ENCODE measurements around the gene SLC43A3. TPM values are rescaled to one million over a fixed set of nuclear protein-coding genes. Genes with fewer than 3 reads are reported as not detected.

The SLC43A3 gene
- total and polyA plus RNA-seq, 2 donors (not counting 3 experiments of a cell fraction or from before 2014, with no cell fraction given) = 68.9 to 104 TPM

DNA sequence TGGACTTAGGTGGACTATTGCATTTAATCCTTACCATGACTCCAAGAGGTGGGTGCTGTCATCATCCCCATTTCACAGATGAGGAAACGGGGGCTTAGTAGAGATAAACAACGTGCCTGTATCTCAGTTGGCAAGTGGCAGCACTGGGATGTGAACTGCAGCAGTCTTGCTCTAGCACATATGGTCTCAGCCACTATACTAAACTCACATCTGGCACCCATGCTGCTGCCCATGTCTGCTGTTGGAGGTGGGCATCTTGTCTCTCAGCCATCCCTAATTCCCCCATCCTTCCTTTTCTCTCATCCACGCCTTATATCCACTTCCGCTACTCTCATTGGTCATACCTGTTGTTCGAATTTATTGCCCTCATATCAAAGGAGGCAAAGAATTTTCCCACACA, 49.8 kb downstream of the SLC43A3 start:
- intact Hi-C loops (cut with micrococcal nuclease) = no loop called here

More for the DNA sequence above, 49.8 kb downstream of the SLC43A3 start:
- H3K9ac ChIP-seq (replicated peaks; ENCODE audit: extremely low read depth, insufficient read depth, low read length) = no peak overlapping the region
- H3K4me1 ChIP-seq (ENCODE audit: control insufficient read depth, extremely low read depth, insufficient read depth, low read length) = no peaks in the 10 kb centered on the region
- CTCF ChIA-PET = no interaction called here
- H3K79me2 ChIP-seq (ENCODE audit: control insufficient read depth, insufficient read depth, low read length) = no peaks in the 10 kb centered on the region
- no peaks in the 10 kb centered on the region for H3K36me3 ChIP-seq (ENCODE audit: control insufficient read depth in 2 of 2, extremely low read depth in 1 of 2, insufficient read depth in 2 of 2, low read length in 2 of 2)
- FAIRE-seq (no peak), DNase-seq (ENCODE audit: low read depth, low spot score) (no peak)
- dilution Hi-C loops (cut with MboI; ENCODE audit: extremely low pct_ligation_motif_present, low sequenced_read_pairs) = no loop called here
- H4K20me1 ChIP-seq (replicated peaks; ENCODE audit: control insufficient read depth, extremely low read depth, insufficient read depth, low read length) = no peaks in the 10 kb centered on the region
- H3K9me3 ChIP-seq (replicated peaks; ENCODE audit: control insufficient read depth, insufficient read depth, low read length) = no peaks in the 10 kb centered on the region
- no peak overlapping the region for H3K27ac ChIP-seq (ENCODE audit: insufficient read depth, low read depth, low read length)
- no peak overlapping the region for H2AFZ ChIP-seq (ENCODE audit: low read depth, low read length)
- POLR2A ChIA-PET = no interaction called here
- TF ChIP-seq, protein P1, sequence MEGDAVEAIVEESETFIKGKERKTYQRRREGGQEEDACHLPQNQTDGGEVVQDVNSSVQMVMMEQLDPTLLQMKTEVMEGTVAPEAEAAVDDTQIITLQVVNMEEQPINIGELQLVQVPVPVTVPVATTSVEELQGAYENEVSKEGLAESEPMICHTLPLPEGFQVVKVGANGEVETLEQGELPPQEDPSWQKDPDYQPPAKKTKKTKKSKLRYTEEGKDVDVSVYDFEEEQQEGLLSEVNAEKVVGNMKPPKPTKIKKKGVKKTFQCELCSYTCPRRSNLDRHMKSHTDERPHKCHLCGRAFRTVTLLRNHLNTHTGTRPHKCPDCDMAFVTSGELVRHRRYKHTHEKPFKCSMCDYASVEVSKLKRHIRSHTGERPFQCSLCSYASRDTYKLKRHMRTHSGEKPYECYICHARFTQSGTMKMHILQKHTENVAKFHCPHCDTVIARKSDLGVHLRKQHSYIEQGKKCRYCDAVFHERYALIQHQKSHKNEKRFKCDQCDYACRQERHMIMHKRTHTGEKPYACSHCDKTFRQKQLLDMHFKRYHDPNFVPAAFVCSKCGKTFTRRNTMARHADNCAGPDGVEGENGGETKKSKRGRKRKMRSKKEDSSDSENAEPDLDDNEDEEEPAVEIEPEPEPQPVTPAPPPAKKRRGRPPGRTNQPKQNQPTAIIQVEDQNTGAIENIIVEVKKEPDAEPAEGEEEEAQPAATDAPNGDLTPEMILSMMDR (IDR thresholded peaks at IDR 0.05; ENCODE audit: extremely low read depth in 1 of 2, insufficient read depth in 1 of 2, low read depth in 1 of 2, low read length in 2 of 2) = no peak
- TF ChIP-seq POLR2A (IDR thresholded peaks at IDR 0.05; ENCODE audit: low read depth, low read length) = no peak
- TF ChIP-seq, protein P2, sequence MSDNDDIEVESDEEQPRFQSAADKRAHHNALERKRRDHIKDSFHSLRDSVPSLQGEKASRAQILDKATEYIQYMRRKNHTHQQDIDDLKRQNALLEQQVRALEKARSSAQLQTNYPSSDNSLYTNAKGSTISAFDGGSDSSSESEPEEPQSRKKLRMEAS (IDR thresholded peaks at IDR 0.05; ENCODE audit: insufficient read depth, insufficient read length) = no peak
- TF ChIP-seq POLR2AphosphoS5 (IDR thresholded peaks at IDR 0.05; ENCODE audit: insufficient read depth, low read depth, low read length) = no peak
- no peak for TF ChIP-seq FOS (IDR thresholded peaks at IDR 0.05; ENCODE audit: borderline replicate concordance, insufficient read depth, low read length)
- no peak for TF ChIP-seq JUN (IDR thresholded peaks at IDR 0.05; ENCODE audit: borderline replicate concordance, insufficient read depth, insufficient read length, low read depth)
- no peak for TF ChIP-seq EZH2 (IDR thresholded peaks at IDR 0.05; ENCODE audit: borderline replicate concordance, low read depth, low read length, severe bottlenecking)
- no peak for TF ChIP-seq MYC (IDR thresholded peaks at IDR 0.05; ENCODE audit: low read depth, low read length)
- no peak for TF ChIP-seq GATA2 (IDR thresholded peaks at IDR 0.05; ENCODE audit: insufficient read depth, insufficient read length, low read depth, low read length)
- no peaks in the 10 kb centered on the region for H3K9me1 ChIP-seq (replicated peaks; ENCODE audit: control insufficient read depth, extremely low read depth, insufficient read depth, low read length)
- no peak overlapping the region for H3K4me2 ChIP-seq (ENCODE audit: insufficient read depth, low read length)
- H3K4me3 ChIP-seq (replicated peaks in 1 of 3; ENCODE audit: insufficient read depth in 1 of 3, low read depth in 1 of 3, low read length in 3 of 3) = no peak overlapping the region
- no TSS peak for BruUV-seq (replicated peaks)
- peaks cover 0 to 2% of the 10 kb centered on the region in 2 experiments for H3K27me3 ChIP-seq (ENCODE audit: control insufficient read depth in 2 of 2, insufficient read depth in 2 of 2, low read length in 2 of 2)
